Mesothelial cell of epicardium (in vitro differentiated cells): ENCODE measurements around the gene DBNDD1. TPM values are rescaled to one million over a fixed set of nuclear protein-coding genes. Genes with fewer than 3 reads are reported as not detected.

ENCODE experiments used
- DNase-seq, 2 experiments: peaks; one replicate each; pipeline ENCODE4 v3.0.0; 2021; ENCODE audit warnings: low spot score in 2 of 2; ENCODE audit not compliant: unreplicated experiment in 2 of 2
- H3K27ac Mint-ChIP-seq: 2 replicates; pipeline ENCODE4 v1.8.0; 2021; ENCODE audit warnings: mixed read lengths
- H3K27me3 Mint-ChIP-seq: 2 replicates; pipeline ENCODE4 v1.8.0; 2021; ENCODE audit warnings: low read depth, mixed read lengths
- H3K36me3 Mint-ChIP-seq: 2 replicates; pipeline ENCODE4 v1.8.0; 2021; ENCODE audit warnings: mixed read lengths
- H3K4me1 Mint-ChIP-seq: 2 replicates; pipeline ENCODE4 v1.8.0; 2021; ENCODE audit warnings: mixed read lengths
- H3K4me3 Mint-ChIP-seq: 2 replicates; pipeline ENCODE4 v1.8.0; 2021; ENCODE audit warnings: mild to moderate bottlenecking, moderate library complexity, mixed read lengths
- H3K9me3 Mint-ChIP-seq: 2 replicates; pipeline ENCODE4 v1.8.0; 2021; ENCODE audit warnings: mixed read lengths
- CTCF ChIP-seq: fragments of 200-600 bp; sonication (generic); IDR thresholded peaks from one replicate; pipeline ENCODE4 v1.5.0; 2021; ENCODE audit warnings: antibody characterized with exemption; ENCODE audit not compliant: unreplicated experiment
- total RNA-seq: library from RNA; stranded (reverse); gene quantifications from 3 replicates; pipeline ENCODE4 v1.2.1, GENCODE V29; 2021

Gene DBNDD1
- total RNA-seq, 1 donor from 2014 or later: 10.2 TPM

GRCh38 chr16:89964201-89964600 lies 55.1 kb downstream of the DBNDD1 start:
- no peak overlapping the region for H3K27ac Mint-ChIP-seq
- TF ChIP-seq CTCF: no peak
- H3K27me3 Mint-ChIP-seq: no peaks in the 10 kb centered on the region
- H3K9me3 Mint-ChIP-seq: peaks cover 4% of the 10 kb centered on the region
- H3K4me1 Mint-ChIP-seq: no peaks in the 10 kb centered on the region
- DNase-seq: no peak
- peaks cover 20% of the 10 kb centered on the region for H3K36me3 Mint-ChIP-seq
- no peak overlapping the region for H3K4me3 Mint-ChIP-seq

- no peaks in the 10 kb centered on the region for H3K27me3 Mint-ChIP-seq
- no peak for TF ChIP-seq CTCF
- H3K36me3 Mint-ChIP-seq: peaks cover 27% of the 10 kb centered on the region
- H3K4me3 Mint-ChIP-seq: no peak overlapping the region
- H3K4me1 Mint-ChIP-seq: no peaks in the 10 kb centered on the region
- H3K27ac Mint-ChIP-seq: no peak overlapping the region
- H3K9me3 Mint-ChIP-seq: no peaks in the 10 kb centered on the region
- DNase-seq: no peak
These were observed 56.3 kb downstream of the DBNDD1 start for GRCh38 chr16:89962754-89963498.

GRCh38 chr16:89961920-89962319 lies 57.3 kb downstream of the DBNDD1 start:
- DNase-seq: no peak
- no peaks in the 10 kb centered on the region for H3K4me1 Mint-ChIP-seq
- H3K27me3 Mint-ChIP-seq: no peaks in the 10 kb centered on the region
- H3K36me3 Mint-ChIP-seq: peaks cover 28% of the 10 kb centered on the region
- H3K4me3 Mint-ChIP-seq: no peak overlapping the region
- H3K9me3 Mint-ChIP-seq: no peaks in the 10 kb centered on the region
- no peak overlapping the region for H3K27ac Mint-ChIP-seq
- no peak for TF ChIP-seq CTCF

- TF ChIP-seq CTCF: no peak
- H3K4me3 Mint-ChIP-seq: no peak overlapping the region
- no peak overlapping the region for H3K27ac Mint-ChIP-seq
- peaks cover 30% of the 10 kb centered on the region for H3K36me3 Mint-ChIP-seq
- H3K27me3 Mint-ChIP-seq: no peaks in the 10 kb centered on the region
- no peak for DNase-seq
- H3K4me1 Mint-ChIP-seq: no peaks in the 10 kb centered on the region
- no peaks in the 10 kb centered on the region for H3K9me3 Mint-ChIP-seq
These were observed 58.3 kb downstream of the DBNDD1 start for GRCh38 chr16:89960966-89961365.

- TF ChIP-seq CTCF: no peak
- H3K36me3 Mint-ChIP-seq: peaks cover 29% of the 10 kb centered on the region
- DNase-seq: no peak
- no peaks in the 10 kb centered on the region for H3K4me1 Mint-ChIP-seq
- H3K27ac Mint-ChIP-seq: no peak overlapping the region
- no peak overlapping the region for H3K4me3 Mint-ChIP-seq
- no peaks in the 10 kb centered on the region for H3K9me3 Mint-ChIP-seq
- no peaks in the 10 kb centered on the region for H3K27me3 Mint-ChIP-seq
These were observed 60.7 kb downstream of the DBNDD1 start for GRCh38 chr16:89958596-89958995.

GRCh38 chr16:89958068-89958467 lies 61.2 kb downstream of the DBNDD1 start:
- DNase-seq: no peak
- Mint-ChIP-seq H3K27me3 (no peaks in the 10 kb centered on the region), H3K36me3 (peaks cover 27% of the 10 kb centered on the region), H3K27ac (no peak overlapping the region), H3K9me3 (no peaks in the 10 kb centered on the region), H3K4me3 (no peak overlapping the region), H3K4me1 (no peaks in the 10 kb centered on the region)
- TF ChIP-seq CTCF: no peak
